Measurements from ENCODE around the gene LHFPL3.

Gene LHFPL3

GRCh38 chr7:104878577-104878976 is 550.2 kb downstream of the LHFPL3 start:
- TF ChIP-seq CTCF (IDR thresholded peaks at IDR 0.05), result no peak

DNA sequence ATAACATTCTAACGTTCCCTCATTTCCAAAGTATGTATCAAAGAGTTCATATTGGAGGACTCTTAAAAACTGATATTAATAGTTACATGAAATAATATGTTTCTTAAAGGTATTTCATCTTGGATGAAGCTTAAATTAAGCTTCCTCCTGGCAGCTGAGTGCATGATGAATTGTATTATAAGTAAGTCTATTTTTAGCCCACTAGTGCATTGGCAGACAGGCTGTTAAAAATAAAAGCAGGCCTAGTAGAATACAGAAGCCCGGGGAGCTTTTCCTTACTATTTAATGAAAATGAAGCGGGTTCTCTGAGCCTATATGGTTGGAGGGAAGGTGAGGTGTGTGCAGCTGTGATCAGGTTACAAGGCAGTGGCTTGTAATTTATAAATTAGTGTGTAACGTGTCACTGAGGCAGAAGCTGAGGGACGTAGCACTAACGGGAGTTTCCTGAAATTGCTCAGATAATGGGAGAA is 554.9 kb downstream of the LHFPL3 start:
- no peak for TF ChIP-seq CTCF (IDR thresholded peaks at IDR 0.05)

- peak; percentile 95 for TF ChIP-seq CTCF (IDR thresholded peaks at IDR 0.05)
Measured at GRCh38 chr7:104883718-104884452, 555.5 kb downstream of the LHFPL3 start.

DNA sequence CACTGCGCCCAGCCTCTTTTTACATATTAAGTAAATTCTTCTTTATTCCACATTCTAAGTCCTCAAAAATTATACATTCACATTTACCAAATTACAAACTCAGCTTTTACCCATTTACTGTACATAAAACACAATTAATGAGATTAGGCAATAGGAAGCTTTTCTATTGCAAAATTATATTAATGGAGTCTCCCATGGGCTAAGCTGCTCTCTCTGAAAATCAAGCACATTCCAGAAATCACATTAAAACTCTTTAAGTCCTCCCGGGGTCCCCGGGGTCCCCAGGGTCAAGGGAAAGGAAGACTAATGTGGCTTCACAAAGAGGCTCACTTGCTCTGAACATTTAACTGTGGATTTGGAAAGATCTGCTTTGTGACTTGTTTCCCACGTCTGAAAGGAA is 558.2 kb downstream of the LHFPL3 start:
- TF ChIP-seq CTCF (IDR thresholded peaks at IDR 0.05), result no peak

DNA sequence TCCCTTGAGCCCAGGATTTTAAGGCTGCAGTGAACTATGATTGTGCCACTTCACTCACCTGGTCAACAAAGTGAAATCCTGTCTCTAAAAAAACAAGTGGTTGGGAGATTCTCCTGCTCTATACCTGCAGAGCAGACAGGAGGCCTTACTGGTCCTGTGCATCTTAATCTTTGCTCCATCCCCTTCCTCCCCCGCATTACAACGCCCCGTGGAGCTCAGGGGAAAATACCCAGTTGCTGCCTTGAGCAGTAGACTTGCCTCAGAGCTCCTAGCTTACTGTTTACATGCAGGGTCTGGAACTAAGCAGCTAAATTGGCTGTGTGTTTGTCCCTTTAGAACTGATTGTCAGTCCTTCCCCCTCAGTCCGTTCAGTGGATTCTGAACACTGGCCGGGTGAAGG is 561.8 kb downstream of the LHFPL3 start:
- TF ChIP-seq CTCF (IDR thresholded peaks at IDR 0.05), result no peak

- no peak for TF ChIP-seq CTCF (IDR thresholded peaks at IDR 0.05)
Measured at GRCh38 chr7:104891949-104892348, 563.5 kb downstream of the LHFPL3 start.

GRCh38 chr7:104894314-104894713 is 565.9 kb downstream of the LHFPL3 start:
- TF ChIP-seq CTCF (IDR thresholded peaks at IDR 0.05), result no peak
